IMR-90 (cell line): ENCODE data around the gene CHMP5.

Experiments used
- BHLHE40 ChIP-seq: fragments of 150-350 bp; IDR thresholded peaks from 2 replicates; pipeline ENCODE4 v1.6.1; 2016; ENCODE audit warnings: mild to moderate bottlenecking, low read depth, low read length
- CEBPB ChIP-seq: IDR thresholded peaks from 2 replicates; pipeline ENCODE4 v1.6.1; 2012; ENCODE audit warnings: low read depth, low read length, improper control_type of control experiment
- CHD1 ChIP-seq: IDR thresholded peaks from 2 replicates; pipeline ENCODE4 v1.6.1; 2012; ENCODE audit warnings: low read depth, low read length, improper control_type of control experiment
- MAFK ChIP-seq: IDR thresholded peaks from 2 replicates; pipeline ENCODE4 v1.6.1; 2012; ENCODE audit warnings: low read depth, low read length, improper control_type of control experiment
- MAZ ChIP-seq: IDR thresholded peaks from 2 replicates; pipeline ENCODE4 v1.6.1; 2012; ENCODE audit warnings: low read depth, mild to moderate bottlenecking, low read length, improper control_type of control experiment, moderate library complexity, borderline replicate concordance
- MXI1 ChIP-seq: IDR thresholded peaks from 2 replicates; pipeline ENCODE4 v1.6.1; 2012; ENCODE audit warnings: low read depth, mild to moderate bottlenecking, low read length, moderate library complexity, borderline replicate concordance
- POLR2A ChIP-seq: IDR thresholded peaks from 2 replicates; pipeline ENCODE4 v1.6.1; 2012; ENCODE audit warnings: mild to moderate bottlenecking, low read depth, low read length
- RFX5 ChIP-seq: IDR thresholded peaks from 2 replicates; pipeline ENCODE4 v1.8.0; 2012; ENCODE audit warnings: low read depth, mild to moderate bottlenecking, low read length, moderate library complexity
- SMC3 ChIP-seq: fragments of 150-350 bp; IDR thresholded peaks from 2 replicates; pipeline ENCODE4 v1.6.1; 2016; ENCODE audit warnings: low read depth, mild to moderate bottlenecking, antibody characterized with exemption, low read length, moderate library complexity
- TF ChIP-seq, protein P1 (sequence below): conservative IDR thresholded peaks from 2 replicates; pipeline ENCODE4 v1.5.1; 2012; ENCODE audit warnings: mild to moderate bottlenecking, low read depth, low read length, improper control_type of control experiment
- TF ChIP-seq, protein P2 (sequence below): fragments of 150-350 bp; IDR thresholded peaks from 2 replicates; pipeline ENCODE4 v1.6.1; 2017; ENCODE audit warnings: mild to moderate bottlenecking, antibody characterized with exemption, low read length, low read depth

DNA sequence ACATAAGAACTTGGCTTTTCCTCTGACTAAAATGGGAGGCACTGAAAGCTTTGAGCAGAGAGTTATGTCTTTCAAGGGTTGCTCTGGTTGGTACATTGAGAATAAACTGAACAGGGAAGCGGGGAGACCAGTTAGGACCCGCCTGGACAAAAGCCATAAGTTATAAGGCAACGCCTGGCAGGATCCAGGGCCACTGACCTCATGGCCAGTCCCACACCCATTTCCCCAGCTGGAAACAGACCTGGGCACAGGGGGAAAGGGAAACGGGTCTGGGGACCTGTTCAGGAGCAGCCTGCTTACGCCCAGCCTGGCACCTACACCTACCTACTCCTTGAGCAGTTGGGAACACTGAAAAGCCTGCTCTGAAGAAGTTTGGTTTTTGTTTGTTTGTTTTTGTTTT lies 23.6 kb upstream of the CHMP5 start:
- no peak for TF ChIP-seq POLR2A
- TF ChIP-seq, protein P1, sequence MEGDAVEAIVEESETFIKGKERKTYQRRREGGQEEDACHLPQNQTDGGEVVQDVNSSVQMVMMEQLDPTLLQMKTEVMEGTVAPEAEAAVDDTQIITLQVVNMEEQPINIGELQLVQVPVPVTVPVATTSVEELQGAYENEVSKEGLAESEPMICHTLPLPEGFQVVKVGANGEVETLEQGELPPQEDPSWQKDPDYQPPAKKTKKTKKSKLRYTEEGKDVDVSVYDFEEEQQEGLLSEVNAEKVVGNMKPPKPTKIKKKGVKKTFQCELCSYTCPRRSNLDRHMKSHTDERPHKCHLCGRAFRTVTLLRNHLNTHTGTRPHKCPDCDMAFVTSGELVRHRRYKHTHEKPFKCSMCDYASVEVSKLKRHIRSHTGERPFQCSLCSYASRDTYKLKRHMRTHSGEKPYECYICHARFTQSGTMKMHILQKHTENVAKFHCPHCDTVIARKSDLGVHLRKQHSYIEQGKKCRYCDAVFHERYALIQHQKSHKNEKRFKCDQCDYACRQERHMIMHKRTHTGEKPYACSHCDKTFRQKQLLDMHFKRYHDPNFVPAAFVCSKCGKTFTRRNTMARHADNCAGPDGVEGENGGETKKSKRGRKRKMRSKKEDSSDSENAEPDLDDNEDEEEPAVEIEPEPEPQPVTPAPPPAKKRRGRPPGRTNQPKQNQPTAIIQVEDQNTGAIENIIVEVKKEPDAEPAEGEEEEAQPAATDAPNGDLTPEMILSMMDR: no peak
- no peak for TF ChIP-seq SMC3
- TF ChIP-seq, protein P2, sequence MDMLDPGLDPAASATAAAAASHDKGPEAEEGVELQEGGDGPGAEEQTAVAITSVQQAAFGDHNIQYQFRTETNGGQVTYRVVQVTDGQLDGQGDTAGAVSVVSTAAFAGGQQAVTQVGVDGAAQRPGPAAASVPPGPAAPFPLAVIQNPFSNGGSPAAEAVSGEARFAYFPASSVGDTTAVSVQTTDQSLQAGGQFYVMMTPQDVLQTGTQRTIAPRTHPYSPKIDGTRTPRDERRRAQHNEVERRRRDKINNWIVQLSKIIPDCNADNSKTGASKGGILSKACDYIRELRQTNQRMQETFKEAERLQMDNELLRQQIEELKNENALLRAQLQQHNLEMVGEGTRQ: no peak
- TF ChIP-seq CEBPB: no peak
- TF ChIP-seq MAZ: no peak
- TF ChIP-seq MAFK: no peak
- no peak for TF ChIP-seq BHLHE40
- TF ChIP-seq CHD1: no peak
- TF ChIP-seq RFX5: no peak
- TF ChIP-seq MXI1: no peak
